Thoracic aorta (tissue), 2 donors: ENCODE data around the gene COL6A3. TPM values are rescaled to one million over a fixed set of nuclear protein-coding genes. Genes with fewer than 3 reads are reported as not detected.
A peak's percentile ranks its signal among the peaks of the same experiment; 100 is the strongest.

Source experiments
- ATAC-seq: fragments of 150-250 bp; one replicate; pipeline ENCODE4 v1.8.0; 2017; ENCODE audit warnings: low read depth; ENCODE audit not compliant: insufficient number of reproducible peaks, low FRiP score
- DNase-seq: peaks from one replicate; pipeline ENCODE4 v3.0.0-alpha.2; 2020; ENCODE audit warnings: low spot score
- H3K27ac ChIP-seq, 2 donors: fragments of 200-600 bp; sonication (generic); 1 replicate in 1 of 2; 2 replicates in 1 of 2; pipeline ENCODE4 v1.5.1; 2016; ENCODE audit warnings: mild to moderate bottlenecking in 2 of 2, moderate library complexity in 2 of 2
- H3K27me3 ChIP-seq: fragments of 200-600 bp; sonication (generic); replicated peaks from 2 replicates; pipeline ENCODE4 v1.6.0; 2016; ENCODE audit warnings: mild to moderate bottlenecking; ENCODE audit not compliant: insufficient read depth
- H3K36me3 ChIP-seq: fragments of 200-600 bp; sonication (generic); one replicate; pipeline ENCODE4 v1.5.1; 2016
- H3K4me1 ChIP-seq, 2 donors: fragments of 200-600 bp; sonication (generic); 1 replicate in 1 of 2; 2 replicates in 1 of 2; pipeline versions ENCODE4 v1.5.1 to v1.6.0; 2016; ENCODE audit warnings: low read depth in 2 of 2, mild to moderate bottlenecking in 1 of 2; ENCODE audit not compliant: control insufficient read depth in 1 of 2
- H3K4me3 ChIP-seq: fragments of 200-600 bp; sonication (generic); 2 replicates; pipeline ENCODE4 v1.5.1; 2016; ENCODE audit warnings: mild to moderate bottlenecking
- H3K9me3 ChIP-seq: fragments of 200-600 bp; sonication (generic); 2 replicates; pipeline ENCODE4 v1.5.1; 2016
- total RNA-seq, 2 donors: library from RNA; depleted of rRNA; stranded (reverse); fragments of >200 nt; gene quantifications; one replicate each; pipeline versions ENCODE4 v1.1.0 to v1.2.3, GENCODE V29; 2016
- TF ChIP-seq, protein P1 (sequence below): fragments of 200-600 bp; sonication (generic); IDR thresholded peaks from one replicate; pipeline ENCODE4 v1.5.1; 2019; ENCODE audit warnings: antibody characterized with exemption

Gene COL6A3
- total RNA-seq, 2 donors from 2014 or later = 118 to 155 TPM

DNA sequence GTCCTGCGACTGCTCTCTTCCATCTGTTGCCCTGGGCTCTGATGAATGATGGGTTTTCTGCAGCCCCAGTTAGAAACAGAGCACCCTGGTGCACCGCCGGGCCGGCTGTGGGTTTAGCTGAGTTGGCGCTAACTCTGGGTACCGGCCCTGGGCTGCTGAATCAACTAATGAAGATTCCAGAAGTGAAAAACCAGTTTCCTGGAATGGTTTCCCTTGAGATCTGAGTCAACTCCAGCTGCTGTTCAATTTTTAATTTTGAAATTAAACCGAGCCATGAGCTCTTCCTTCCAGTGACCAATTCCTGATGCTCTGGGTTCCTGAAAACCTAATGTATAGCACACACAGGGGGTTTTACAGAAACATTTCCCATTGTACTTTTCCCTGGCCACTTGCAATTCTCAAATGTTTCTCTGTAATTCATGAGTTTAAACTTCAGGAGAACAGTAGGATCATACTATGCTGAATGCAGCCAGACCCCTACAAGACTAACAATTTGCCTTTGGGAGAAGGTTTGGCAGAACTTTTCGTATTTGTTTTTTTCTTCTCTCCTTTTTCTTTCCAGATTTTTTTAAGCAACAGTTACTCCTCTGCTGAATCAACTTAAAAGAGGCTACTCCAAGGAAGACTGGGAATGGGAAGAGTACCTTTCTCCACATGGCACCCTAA, 5.5 kb downstream of the COL6A3 start:
- TF ChIP-seq, protein P1, sequence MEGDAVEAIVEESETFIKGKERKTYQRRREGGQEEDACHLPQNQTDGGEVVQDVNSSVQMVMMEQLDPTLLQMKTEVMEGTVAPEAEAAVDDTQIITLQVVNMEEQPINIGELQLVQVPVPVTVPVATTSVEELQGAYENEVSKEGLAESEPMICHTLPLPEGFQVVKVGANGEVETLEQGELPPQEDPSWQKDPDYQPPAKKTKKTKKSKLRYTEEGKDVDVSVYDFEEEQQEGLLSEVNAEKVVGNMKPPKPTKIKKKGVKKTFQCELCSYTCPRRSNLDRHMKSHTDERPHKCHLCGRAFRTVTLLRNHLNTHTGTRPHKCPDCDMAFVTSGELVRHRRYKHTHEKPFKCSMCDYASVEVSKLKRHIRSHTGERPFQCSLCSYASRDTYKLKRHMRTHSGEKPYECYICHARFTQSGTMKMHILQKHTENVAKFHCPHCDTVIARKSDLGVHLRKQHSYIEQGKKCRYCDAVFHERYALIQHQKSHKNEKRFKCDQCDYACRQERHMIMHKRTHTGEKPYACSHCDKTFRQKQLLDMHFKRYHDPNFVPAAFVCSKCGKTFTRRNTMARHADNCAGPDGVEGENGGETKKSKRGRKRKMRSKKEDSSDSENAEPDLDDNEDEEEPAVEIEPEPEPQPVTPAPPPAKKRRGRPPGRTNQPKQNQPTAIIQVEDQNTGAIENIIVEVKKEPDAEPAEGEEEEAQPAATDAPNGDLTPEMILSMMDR = no peak
- H3K36me3 ChIP-seq = no peaks in the 10 kb centered on the region
- H3K9me3 ChIP-seq = no peaks in the 10 kb centered on the region
- DNase-seq = no peak
- H3K4me1 ChIP-seq = peaks cover 12 to 58% of the 10 kb centered on the region in 2 donors
- no peak for ATAC-seq
- no peaks in the 10 kb centered on the region for H3K27me3 ChIP-seq
- H3K4me3 ChIP-seq = peak overlapping the region; percentile 43
- peak overlapping the region; percentile 52 to 61 for H3K27ac ChIP-seq

DNA sequence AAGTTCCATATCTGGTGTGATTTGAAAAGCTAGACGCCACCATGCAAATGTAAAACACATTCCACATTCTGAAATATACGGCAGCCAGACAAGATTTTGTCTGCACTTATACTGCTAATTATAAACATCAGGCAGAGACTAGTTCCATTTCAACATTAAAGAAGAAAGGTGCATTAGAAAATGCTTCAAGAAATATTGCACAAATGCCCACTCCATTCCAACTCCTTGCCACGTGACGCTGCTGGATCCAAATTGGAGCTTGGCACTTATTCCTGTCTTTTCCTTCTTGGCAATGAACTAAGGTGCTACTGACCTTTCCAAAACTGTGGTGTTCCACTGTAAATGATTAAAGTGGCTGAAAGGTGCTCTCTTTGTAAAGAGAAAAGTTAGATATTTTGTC, 6.3 kb downstream of the COL6A3 start:
- Histone ChIP-seq H3K4me3 (peak overlapping the region; percentile 43), H3K4me1 (peaks cover 12 to 59% of the 10 kb centered on the region in 2 donors), H3K9me3 (no peaks in the 10 kb centered on the region), H3K27ac (peak overlapping the region; percentile 52 to 61), H3K36me3 (no peaks in the 10 kb centered on the region), H3K27me3 (no peaks in the 10 kb centered on the region)
- TF ChIP-seq, protein P1 = no peak
- ATAC-seq (no peak), DNase-seq (no peak)

DNA sequence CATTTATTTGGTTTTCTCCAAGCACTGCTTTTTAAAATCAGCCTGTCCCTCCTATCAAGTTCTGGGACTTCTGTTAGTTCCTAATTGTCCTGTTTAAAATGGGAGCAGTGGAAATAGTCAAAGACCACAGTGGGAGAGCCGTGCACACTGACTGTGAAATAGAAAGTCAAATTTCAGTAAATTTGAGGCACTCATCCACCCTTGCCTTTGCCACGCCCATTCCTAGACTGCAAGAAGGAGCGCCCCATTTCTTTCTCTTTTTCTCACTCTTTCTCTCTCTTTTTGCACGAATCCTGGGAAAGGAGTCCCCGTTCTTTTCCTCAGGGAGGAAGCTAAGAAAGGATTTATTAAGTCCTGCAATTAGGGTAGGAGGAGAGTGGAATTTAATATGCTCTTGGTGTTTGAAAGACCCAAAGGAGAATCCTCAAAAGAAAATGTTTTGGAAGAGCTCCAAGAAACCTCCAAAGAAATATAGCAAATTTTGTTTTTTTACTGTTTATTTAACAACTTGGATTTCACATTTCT, 7.5 kb downstream of the COL6A3 start:
- Histone ChIP-seq H3K4me1 (peaks cover 12 to 49% of the 10 kb centered on the region in 2 donors), H3K27me3 (no peaks in the 10 kb centered on the region), H3K36me3 (peaks cover 2% of the 10 kb centered on the region), H3K4me3 (no peak overlapping the region), H3K27ac (no peak overlapping the region), H3K9me3 (no peaks in the 10 kb centered on the region)
- no peak for DNase-seq
- no peak for ATAC-seq
- TF ChIP-seq, protein P1 = no peak

DNA sequence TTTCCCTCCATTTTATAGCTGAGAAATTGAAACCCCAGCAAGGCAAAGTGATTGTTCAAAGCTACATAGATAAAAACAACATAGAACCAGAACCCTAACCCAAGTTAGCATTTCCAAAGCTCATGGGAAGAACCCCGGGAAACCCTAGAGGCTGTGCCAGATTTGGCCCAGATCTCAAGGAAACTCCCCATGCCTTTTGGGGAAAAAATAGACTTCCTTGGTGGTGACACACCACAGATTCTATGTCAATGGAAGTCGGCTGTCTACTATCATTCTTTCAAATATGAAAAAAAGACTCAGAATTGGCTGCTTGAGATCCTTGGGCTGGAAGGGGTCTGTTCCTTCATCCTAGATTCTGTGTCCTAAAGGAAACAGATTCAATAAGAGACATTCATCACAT, 8.4 kb downstream of the COL6A3 start:
- ATAC-seq (no peak), DNase-seq (no peak)
- no peaks in the 10 kb centered on the region for H3K9me3 ChIP-seq
- peaks cover 12 to 41% of the 10 kb centered on the region in 2 donors for H3K4me1 ChIP-seq
- no peaks in the 10 kb centered on the region for H3K27me3 ChIP-seq
- H3K36me3 ChIP-seq = peaks cover 2% of the 10 kb centered on the region
- TF ChIP-seq, protein P1 = no peak
- no peak overlapping the region for H3K4me3 ChIP-seq
- H3K27ac ChIP-seq = no peak overlapping the region

DNA sequence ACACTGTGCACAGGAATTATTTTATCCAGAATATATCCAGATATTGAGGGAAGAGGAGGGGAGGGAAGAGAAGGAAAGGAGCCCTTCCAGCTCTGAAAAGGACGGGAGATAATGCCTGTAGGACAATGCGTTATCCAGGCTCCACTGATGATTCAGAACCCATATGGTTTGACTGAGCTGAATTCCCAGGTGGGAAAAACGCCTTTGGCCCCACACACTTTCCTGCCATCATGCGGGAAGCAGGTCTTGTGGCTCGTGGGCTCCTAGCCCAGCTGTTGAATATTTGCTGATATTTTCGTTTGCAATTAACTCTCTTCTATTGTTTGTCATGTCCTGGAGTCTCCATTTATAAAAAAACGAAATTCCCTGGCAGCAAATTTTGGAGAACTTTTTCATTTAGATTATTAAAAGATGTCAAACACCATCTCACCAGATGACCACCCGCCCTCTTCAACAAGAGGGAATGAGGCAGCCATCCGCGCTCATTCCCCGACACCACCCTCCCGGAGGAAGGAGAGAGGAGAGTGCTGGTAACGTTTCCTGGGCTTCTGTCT, 8.9 kb downstream of the COL6A3 start:
- no peak for ATAC-seq
- TF ChIP-seq, protein P1 = no peak
- Histone ChIP-seq H3K4me1 (peaks cover 12 to 36% of the 10 kb centered on the region in 2 donors), H3K27ac (no peak overlapping the region), H3K36me3 (peaks cover 2% of the 10 kb centered on the region), H3K9me3 (no peaks in the 10 kb centered on the region), H3K27me3 (no peaks in the 10 kb centered on the region), H3K4me3 (no peak overlapping the region)
- DNase-seq = no peak
